ENCODE results near the gene DPYSL4.

- no peak for TF ChIP-seq SUZ12 (IDR thresholded peaks at IDR 0.05; ENCODE audit: extremely low read depth, insufficient read depth, insufficient read length)
- TF ChIP-seq ZNF274 (IDR thresholded peaks at IDR 0.05; ENCODE audit: low read depth, low read length), result no peak
Observed at GRCh38 chr10:132156382-132156781, 30.4 kb upstream of the DPYSL4 start.
